Measurements from ENCODE around the gene IQSEC1.

GRCh38 chr3:12869035-12869621, 204.1 kb downstream of the IQSEC1 start:
- TF ChIP-seq CTCF (IDR thresholded peaks at IDR 0.05) (no peak), POLR2AphosphoS5 (IDR thresholded peaks at IDR 0.05) (no peak)

Data from transverse colon (tissue), 4 donors.